ENCODE measurements around the gene XRN1.

- no peak for TF ChIP-seq POLR2AphosphoS5 (IDR thresholded peaks at IDR 0.05)
- TF ChIP-seq CTCF (IDR thresholded peaks at IDR 0.05) = no peak
- TF ChIP-seq EP300 (IDR thresholded peaks at IDR 0.05) = no peak
- TF ChIP-seq POLR2A (IDR thresholded peaks at IDR 0.05) = no peak
Measured at GRCh38 chr3:142318331-142318730, 129.5 kb downstream of the XRN1 start.
